ENCODE measurements around the gene SATB1. TPM values are rescaled to one million over a fixed set of nuclear protein-coding genes. Genes with fewer than 3 reads are reported as not detected.
"Not testable (repeated sequence)": the region's sequence is repeated elsewhere in the genome, so short reads cannot be mapped to it uniquely, and the experiment has no call there.

SATB1 gene
- total and polyA plus RNA-seq, 7 donors, result 6.4 to 53.2 (median 34.0) TPM

GRCh38 chr3:18454766-18455165 lies 29.6 kb upstream of the SATB1 start:
- Histone ChIP-seq H3K36me3 (ENCODE audit: insufficient read depth in 1 of 2, low read depth in 1 of 2) (no peaks in the 10 kb centered on the region), H3K27me3 (ENCODE audit: insufficient read depth in 3 of 3, low read length in 2 of 3) (no peaks in the 10 kb centered on the region), H3K4me3 (no peak overlapping the region), H3K4me1 (no peaks in the 10 kb centered on the region), H3K9me3 (no peaks in the 10 kb centered on the region), H3K27ac (no peak overlapping the region)
- DNase-seq, result no peak
- 90 to 93% (median 92%) methylated on average over 2 of the region's 2 CpGs for WGBS, 3 donors
- ATAC-seq, result no peak
- intact Hi-C loops (cut with DNase I), result no loop called here
- TF ChIP-seq CTCF (IDR thresholded peaks at IDR 0.05), result no peak

DNA sequence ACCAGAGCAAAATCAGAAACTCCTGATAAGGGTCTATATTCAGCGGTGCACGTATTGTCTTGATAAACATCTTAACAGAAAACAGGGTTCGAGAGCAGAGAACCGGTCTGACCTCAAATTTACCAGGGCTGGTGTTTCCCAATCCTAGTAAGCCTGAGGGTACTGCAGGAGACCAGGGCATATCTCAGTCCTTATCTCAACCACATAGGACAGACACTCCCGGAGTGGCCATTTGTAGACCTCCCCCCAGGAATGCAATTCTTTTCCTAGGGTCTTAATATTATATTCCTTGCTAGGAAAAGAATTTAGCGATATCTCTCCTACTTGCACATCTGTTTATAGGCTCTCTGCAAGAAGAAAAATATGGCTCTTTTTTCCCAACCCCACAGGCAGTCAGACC lies 24.5 kb upstream of the SATB1 start:
- H3K27me3 ChIP-seq (ENCODE audit: insufficient read depth in 3 of 3, low read length in 2 of 3); DNase-seq; intact Hi-C loops (cut with DNase I); H3K36me3 ChIP-seq (ENCODE audit: insufficient read depth in 1 of 2, low read depth in 1 of 2); H3K9me3 ChIP-seq; H3K27ac ChIP-seq; ATAC-seq; H3K4me1 ChIP-seq; H3K4me3 ChIP-seq: not testable (repeated sequence)
- 95 to 96% (median 96%) methylated on average over 6 of the region's 6 CpGs for WGBS, 3 donors

- intact Hi-C loops (cut with DNase I), result no loop called here
- DNase-seq, result no peak
- no peak for TF ChIP-seq CTCF (IDR thresholded peaks at IDR 0.05)
- Histone ChIP-seq H3K9me3 (peaks cover 3% of the 10 kb centered on the region), H3K27me3 (ENCODE audit: insufficient read depth in 3 of 3, low read length in 2 of 3) (peaks cover 0 to 17% (median 10%) of the 10 kb centered on the region in 3 donors), H3K4me1 (peaks cover 11% of the 10 kb centered on the region), H3K4me3 (no peak overlapping the region), H3K36me3 (ENCODE audit: insufficient read depth in 1 of 2, low read depth in 1 of 2) (no peaks in the 10 kb centered on the region), H3K27ac (no peak overlapping the region)
- ATAC-seq, result no peak
Observed at GRCh38 chr3:18447720-18448119, 22.6 kb upstream of the SATB1 start.

- no peak for TF ChIP-seq CTCF (IDR thresholded peaks at IDR 0.05)
- ATAC-seq (no peak), DNase-seq (no peak)
- peaks cover 0 to 31% (median 10%) of the 10 kb centered on the region in 3 donors for H3K27me3 ChIP-seq (ENCODE audit: insufficient read depth in 3 of 3, low read length in 2 of 3)
- H3K9me3 ChIP-seq, result peaks cover 3% of the 10 kb centered on the region
- no peaks in the 10 kb centered on the region for H3K36me3 ChIP-seq (ENCODE audit: insufficient read depth in 1 of 2, low read depth in 1 of 2)
- H3K27ac ChIP-seq, result no peak overlapping the region
- WGBS, 3 donors, result 27 to 39% (median 28%) methylated on average over 7 of the region's 7 CpGs
- peaks cover 11% of the 10 kb centered on the region for H3K4me1 ChIP-seq
- intact Hi-C loops (cut with DNase I), result no loop called here
- no peak overlapping the region for H3K4me3 ChIP-seq
Observed at GRCh38 chr3:18446149-18446825, 21.1 kb upstream of the SATB1 start.

GRCh38 chr3:18445401-18446148 lies 20.4 kb upstream of the SATB1 start:
- DNase-seq (no peak), ATAC-seq (peak in 3 of 4 donors; percentile 15 to 25 (median 19))
- H3K4me3 ChIP-seq, result peak overlapping the region; percentile 71
- H3K27me3 ChIP-seq (ENCODE audit: insufficient read depth in 3 of 3, low read length in 2 of 3), result peaks cover 0 to 37% (median 10%) of the 10 kb centered on the region in 3 donors
- no peak for TF ChIP-seq CTCF (IDR thresholded peaks at IDR 0.05)
- H3K27ac ChIP-seq, result no peak overlapping the region
- WGBS, 3 donors, result 8 to 17% (median 10%) methylated on average over 19 to 33 of the region's 33 CpGs
- intact Hi-C loops (cut with DNase I), result loop anchor here in 1 of 2 donors (2.0 kb wide), 1 partner anchor 17 kb away; no protein-coding TSS in a partner anchor
- no peaks in the 10 kb centered on the region for H3K36me3 ChIP-seq (ENCODE audit: insufficient read depth in 1 of 2, low read depth in 1 of 2)
- peaks cover 3% of the 10 kb centered on the region for H3K9me3 ChIP-seq
- H3K4me1 ChIP-seq, result peaks cover 11% of the 10 kb centered on the region
